ENCODE results near the gene FAAH. TPM values are rescaled to one million over a fixed set of nuclear protein-coding genes. Genes with fewer than 3 reads are reported as not detected.

Gene FAAH
- total RNA-seq, 4 donors from 2014 or later = 12.3 to 29.6 (median 16.7) TPM

DNA sequence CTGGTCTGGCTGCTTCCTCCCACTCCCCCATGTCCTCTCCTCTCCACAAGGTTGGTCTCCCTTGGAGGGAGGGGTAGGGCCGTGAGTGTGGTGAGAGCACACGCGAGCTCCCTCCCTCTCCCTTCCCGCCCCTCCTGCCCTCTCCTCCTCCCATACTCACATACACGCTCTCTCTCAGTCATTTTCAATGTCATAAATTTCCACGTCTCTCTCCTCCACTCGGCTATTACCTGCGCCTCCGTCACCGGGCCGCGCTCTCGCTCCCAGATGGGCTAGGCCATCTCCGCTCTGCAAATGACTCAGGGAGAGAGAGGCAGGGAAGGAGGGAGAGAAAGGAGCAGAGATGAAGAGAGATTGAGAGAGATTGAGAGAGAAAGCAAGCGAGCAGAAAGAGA lies 58.8 kb downstream of the FAAH start:
- H3K27ac ChIP-seq = no peak overlapping the region
- intact Hi-C loops (cut with DNase I) = no loop called here
- TF ChIP-seq CTCF (IDR thresholded peaks at IDR 0.05) (no peak), POLR2A (IDR thresholded peaks at IDR 0.05) (no peak)
- H3K4me1 ChIP-seq = peaks cover 4 to 9% (median 7%) of the 10 kb centered on the region in 3 donors
- H3K9me3 ChIP-seq = no peaks in the 10 kb centered on the region
- no peaks in the 10 kb centered on the region for H3K36me3 ChIP-seq
- no peak for DNase-seq
- H3K4me3 ChIP-seq = no peak overlapping the region
- WGBS, 2 donors = 69 to 77% methylated on average over 11 to 14 of the region's 15 CpGs
- H3K27me3 ChIP-seq = peaks cover 0 to 98% (median 3%) of the 10 kb centered on the region in 4 donors

DNA sequence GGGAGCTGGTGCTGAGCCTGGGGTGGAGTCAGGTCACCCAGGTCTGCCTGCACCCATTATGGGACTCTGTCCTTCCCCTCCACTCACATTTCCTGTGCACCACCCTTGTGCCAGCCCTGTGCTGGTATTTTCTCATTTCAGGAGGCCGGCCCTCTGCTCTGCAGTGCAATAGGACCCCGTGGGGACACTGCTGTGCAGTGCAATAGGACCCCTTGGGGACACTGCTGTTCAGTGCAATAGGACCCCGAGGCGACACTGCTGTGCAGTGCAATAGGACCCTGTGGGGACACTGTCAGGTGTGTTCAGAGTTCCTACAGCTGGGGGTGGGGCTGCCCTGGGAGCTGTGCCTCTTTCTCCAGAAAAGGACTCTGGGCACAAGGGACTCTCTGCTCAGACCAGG lies 59.3 kb downstream of the FAAH start:
- H3K9me3 ChIP-seq = no peaks in the 10 kb centered on the region
- TF ChIP-seq POLR2A (IDR thresholded peaks at IDR 0.05) (no peak), CTCF (IDR thresholded peaks at IDR 0.05) (no peak)
- no peaks in the 10 kb centered on the region for H3K36me3 ChIP-seq
- no peak overlapping the region for H3K4me3 ChIP-seq
- peaks cover 2 to 4% (median 2%) of the 10 kb centered on the region in 3 donors for H3K4me1 ChIP-seq
- H3K27me3 ChIP-seq = peaks cover 0 to 98% (median 1%) of the 10 kb centered on the region in 4 donors
- intact Hi-C loops (cut with DNase I) = no loop called here
- H3K27ac ChIP-seq = no peak overlapping the region
- DNase-seq = no peak
- 50% methylated on average over 2 of the region's 4 CpGs; no CpG with 5 or more reads in 1 of the 2 donors for WGBS, 2 donors

DNA sequence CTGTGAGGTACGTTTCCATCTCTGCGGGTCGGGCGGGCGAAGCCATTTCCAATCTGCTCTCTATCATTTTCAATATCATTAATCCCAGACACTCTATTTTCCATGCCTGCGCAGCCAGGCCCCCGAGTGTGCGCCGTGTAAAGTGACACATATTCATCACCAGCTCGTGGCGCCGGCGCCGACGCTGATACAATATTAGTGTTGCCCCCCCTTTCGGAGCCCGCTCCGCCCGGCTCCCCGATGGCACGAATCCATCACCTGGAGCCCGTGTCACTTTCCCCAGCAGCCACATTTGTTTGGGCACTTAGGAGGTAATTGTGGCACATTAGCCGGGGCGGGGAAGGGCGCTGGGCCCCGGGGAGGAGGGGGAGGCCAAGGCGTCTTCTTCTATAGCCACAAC lies 61.8 kb downstream of the FAAH start:
- WGBS, 2 donors = 87 to 95% methylated on average over 19 to 23 of the region's 27 CpGs
- no peak for TF ChIP-seq POLR2A (IDR thresholded peaks at IDR 0.05)

DNA sequence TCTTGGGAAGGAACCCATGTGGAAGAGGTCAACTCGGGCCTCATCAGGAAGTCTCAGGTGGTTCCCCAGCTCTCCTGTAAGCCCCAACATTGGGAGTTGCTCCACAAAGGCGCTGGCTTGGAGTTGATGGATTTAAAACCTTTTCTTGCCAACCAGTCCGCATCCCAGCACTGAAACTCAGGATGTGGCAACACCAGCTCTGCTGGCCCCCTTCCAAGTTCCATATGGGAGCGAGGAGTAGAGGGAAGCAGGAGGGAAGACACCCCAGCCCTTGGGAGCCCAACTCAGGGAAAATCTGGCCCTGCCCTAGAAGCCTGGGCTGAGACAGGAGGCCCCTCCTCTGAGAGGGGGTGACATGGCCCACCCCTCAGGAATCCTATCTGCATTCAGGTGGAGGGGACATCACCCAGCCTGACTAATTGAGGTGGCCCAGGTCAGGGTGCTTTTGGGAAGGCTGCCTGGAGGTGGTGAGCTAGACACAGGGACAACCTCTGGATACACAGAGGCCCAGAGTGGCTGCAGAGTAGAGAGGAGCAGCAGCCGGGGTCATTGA lies 62.4 kb downstream of the FAAH start:
- peaks cover 0 to 97% (median 0%) of the 10 kb centered on the region in 4 donors for H3K27me3 ChIP-seq
- intact Hi-C loops (cut with DNase I) = no loop called here

More for the DNA sequence above, 61.8 kb downstream of the FAAH start:
- no peak overlapping the region for H3K27ac ChIP-seq
- H3K27me3 ChIP-seq = peaks cover 0 to 97% (median 0%) of the 10 kb centered on the region in 4 donors
- DNase-seq = no peak
- intact Hi-C loops (cut with DNase I) = no loop called here
- no peaks in the 10 kb centered on the region for H3K9me3 ChIP-seq
- H3K4me3 ChIP-seq = no peak overlapping the region
- no peaks in the 10 kb centered on the region for H3K4me1 ChIP-seq
- H3K36me3 ChIP-seq = no peaks in the 10 kb centered on the region

GRCh38 chr1:46457178-46457577 lies 63.1 kb downstream of the FAAH start:
- intact Hi-C loops (cut with DNase I) = no loop called here
- Histone ChIP-seq H3K27ac (no peak overlapping the region), H3K4me3 (no peak overlapping the region), H3K27me3 (peaks cover 0 to 97% (median 0%) of the 10 kb centered on the region in 4 donors), H3K4me1 (no peaks in the 10 kb centered on the region), H3K36me3 (no peaks in the 10 kb centered on the region), H3K9me3 (no peaks in the 10 kb centered on the region)
- no peak for DNase-seq
- TF ChIP-seq CTCF (IDR thresholded peaks at IDR 0.05) = no peak
- TF ChIP-seq POLR2A (IDR thresholded peaks at IDR 0.05) = no peak
- 66 to 67% methylated on average over 3 to 5 of the region's 6 CpGs for WGBS, 2 donors

More for the DNA sequence above, 62.4 kb downstream of the FAAH start:
- no peaks in the 10 kb centered on the region for H3K9me3 ChIP-seq
- DNase-seq = no peak
- 74 to 100% methylated on average over 1 to 3 of the region's 5 CpGs for WGBS, 2 donors
- no peaks in the 10 kb centered on the region for H3K36me3 ChIP-seq
- TF ChIP-seq POLR2A (IDR thresholded peaks at IDR 0.05) (no peak), CTCF (IDR thresholded peaks at IDR 0.05) (no peak)
- H3K27ac ChIP-seq = no peak overlapping the region
- no peak overlapping the region for H3K4me3 ChIP-seq
- no peaks in the 10 kb centered on the region for H3K4me1 ChIP-seq

Measured in esophagus squamous epithelium (tissue), 5 donors.